HL-60 (cell line): ENCODE data around the gene MGAT5B.

Source experiments
- DNase-seq, 2 experiments: peaks; one replicate each; pipeline ENCODE4 v3.0.0-alpha.2; 2010 to 2020; ENCODE audit warnings: low read depth in 1 of 2, low spot score in 1 of 2
- H3K27ac ChIP-seq: fragments of 250-450 bp; sonication (Bioruptor Pico); replicated peaks from 2 replicates; pipeline ENCODE4 v1.5.1; 2020; ENCODE audit warnings: mild to moderate bottlenecking, moderate library complexity
- H3K27me3 ChIP-seq: fragments of 250-450 bp; sonication (Bioruptor Pico); 2 replicates; pipeline ENCODE4 v1.5.1; 2021; ENCODE audit warnings: mild to moderate bottlenecking, moderate library complexity; ENCODE audit not compliant: insufficient read depth, poor library complexity, severe bottlenecking
- H3K4me3 ChIP-seq: replicated peaks from 2 replicates; pipeline ENCODE4 v1.5.1; 2011; ENCODE audit warnings: mild to moderate bottlenecking, control low read depth, low read length; ENCODE audit not compliant: insufficient read depth
- CTCF ChIP-seq: IDR thresholded peaks from one replicate; pipeline ENCODE4 v1.5.1; 2011; ENCODE audit warnings: low read length, control low read depth, inconsistent platforms; ENCODE audit not compliant: insufficient read depth
- GABPA ChIP-seq: IDR thresholded peaks from 2 replicates; pipeline ENCODE4 v1.6.1; 2012; ENCODE audit warnings: low read depth
- POLR2AphosphoS5 ChIP-seq: IDR thresholded peaks from 2 replicates; pipeline ENCODE4 v1.6.1; 2012; ENCODE audit warnings: low read depth
- REST ChIP-seq: IDR thresholded peaks from 2 replicates; pipeline ENCODE4 v1.6.1; 2012; ENCODE audit warnings: low read depth; ENCODE audit not compliant: insufficient replicate concordance
- SPI1 ChIP-seq: IDR thresholded peaks from 2 replicates; pipeline ENCODE4 v1.6.1; 2012; ENCODE audit warnings: low read depth, mild to moderate bottlenecking, borderline replicate concordance

The MGAT5B gene

GRCh38 chr17:76983075-76983775, 115.0 kb downstream of the MGAT5B start:
- Histone ChIP-seq H3K27ac (no peak overlapping the region), H3K4me3 (no peak overlapping the region), H3K27me3 (no peaks in the 10 kb centered on the region)
- TF ChIP-seq GABPA (no peak), CTCF (no peak), SPI1 (no peak), REST (no peak), POLR2AphosphoS5 (no peak)
- DNase-seq, result no peak

GRCh38 chr17:76986365-76986764, 118.2 kb downstream of the MGAT5B start:
- H3K27me3 ChIP-seq, result no peaks in the 10 kb centered on the region
- TF ChIP-seq REST (no peak), GABPA (no peak), CTCF (no peak), POLR2AphosphoS5 (no peak), SPI1 (no peak)
- H3K27ac ChIP-seq, result no peak overlapping the region
- DNase-seq, result no peak
- no peak overlapping the region for H3K4me3 ChIP-seq

- DNase-seq, result no peak
- Histone ChIP-seq H3K27me3 (no peaks in the 10 kb centered on the region), H3K4me3 (no peak overlapping the region), H3K27ac (no peak overlapping the region)
- no peak for TF ChIP-seq POLR2AphosphoS5
- TF ChIP-seq CTCF, result no peak
- no peak for TF ChIP-seq REST
- no peak for TF ChIP-seq SPI1
- no peak for TF ChIP-seq GABPA
These were observed 119.4 kb downstream of the MGAT5B start for GRCh38 chr17:76987486-76988093.
